K562 (cell line): ENCODE results near the gene TRMT2A. TPM values are rescaled to one million over a fixed set of nuclear protein-coding genes. Genes with fewer than 3 reads are reported as not detected.
A peak's percentile ranks its signal among the peaks of the same experiment; 100 is the strongest.

Experiments used
- ASH1L ChIP-seq: fragments of 450-650 bp; IDR thresholded peaks from 2 replicates; pipeline ENCODE4 v1.6.1; 2018; ENCODE audit warnings: borderline replicate concordance, mild to moderate bottlenecking, low read depth; ENCODE audit not compliant: partially characterized antibody
- C11orf30 ChIP-seq: fragments of 450-650 bp; IDR thresholded peaks from 2 replicates; pipeline ENCODE4 v1.6.1; 2016; ENCODE audit warnings: low read depth, mild to moderate bottlenecking
- CREM ChIP-seq: IDR thresholded peaks from 2 replicates; pipeline ENCODE4 v1.6.1; 2014; ENCODE audit warnings: antibody characterized with exemption, low read depth
- ETV6 ChIP-seq, 3 experiments: fragments of 150-350 bp in 1 of 3; sonication (generic) in 1 of 3; formaldehyde crosslinking in 1 of 3; IDR thresholded peaks; 2 replicates each; pipeline versions ENCODE4 v1.6.1 to v1.8.0; 2014 to 2022; ENCODE audit warnings: borderline replicate concordance in 2 of 3, low read depth in 2 of 3, antibody characterized with exemption in 1 of 3, low read length in 1 of 3, mild to moderate bottlenecking in 1 of 3, missing genetic modification reagents in 1 of 3
- HDAC6 ChIP-seq: IDR thresholded peaks from 2 replicates; pipeline ENCODE4 v1.6.1; 2012; ENCODE audit warnings: low read depth, mild to moderate bottlenecking, control low read depth, inconsistent platforms, low read length, moderate library complexity
- LCOR ChIP-seq: sonication (generic); formaldehyde crosslinking; IDR thresholded peaks from 2 replicates; pipeline ENCODE4 v1.8.0; 2022; ENCODE audit warnings: mild to moderate bottlenecking, missing genetic modification reagents
- MYBL2 ChIP-seq, 2 experiments: fragments of 450-650 bp in 1 of 2; sonication (generic) in 1 of 2; formaldehyde crosslinking in 1 of 2; IDR thresholded peaks; 2 replicates each; pipeline versions ENCODE4 v1.6.1 to v1.8.1; 2017 to 2022; ENCODE audit warnings: borderline replicate concordance in 1 of 2, inconsistent platforms in 1 of 2, low read depth in 1 of 2, mild to moderate bottlenecking in 1 of 2, missing genetic modification reagents in 1 of 2, moderate library complexity in 1 of 2
- NCOA4 ChIP-seq: fragments of 450-650 bp; IDR thresholded peaks from 2 replicates; pipeline ENCODE4 v1.6.1; 2018; ENCODE audit warnings: mild to moderate bottlenecking; ENCODE audit not compliant: partially characterized antibody
- NFATC3 ChIP-seq: fragments of 450-650 bp; IDR thresholded peaks from 2 replicates; pipeline ENCODE4 v1.6.1; 2017; ENCODE audit warnings: mild to moderate bottlenecking
- PHF21A ChIP-seq: fragments of 450-650 bp; IDR thresholded peaks from 2 replicates; pipeline ENCODE4 v1.6.1; 2017; ENCODE audit warnings: low read depth, borderline replicate concordance
- SMAD3 ChIP-seq: fragments of 450-650 bp; formaldehyde crosslinking; conservative IDR thresholded peaks from 2 replicates; pipeline ENCODE4 v1.4.0; 2020; ENCODE audit warnings: mild to moderate bottlenecking
- SRF ChIP-seq, 2 experiments: fragments of 250-450, 450-650 bp in 1 of 2; sonication (Bioruptor Pico) in 1 of 2; sonication (generic) in 1 of 2; formaldehyde crosslinking; IDR thresholded peaks; 2 replicates each; pipeline versions ENCODE4 v1.5.0 to v1.5.1; 2020 to 2022; ENCODE audit warnings: mild to moderate bottlenecking in 1 of 2, missing genetic modification reagents in 1 of 2
- ZBTB2 ChIP-seq: fragments of 450-650 bp; IDR thresholded peaks from 2 replicates; pipeline ENCODE4 v1.6.1; 2016; ENCODE audit warnings: antibody characterized with exemption
- ZBTB43 ChIP-seq: sonication (generic); formaldehyde crosslinking; IDR thresholded peaks from 2 replicates; pipeline ENCODE4 v1.8.0; 2023; ENCODE audit warnings: mild to moderate bottlenecking, missing genetic modification reagents
- ZFP36 ChIP-seq: fragments of 150-350 bp; IDR thresholded peaks from 2 replicates; pipeline ENCODE4 v1.6.1; 2018; ENCODE audit warnings: low read length, low read depth; ENCODE audit not compliant: partially characterized antibody
- ZNF197 ChIP-seq: fragments of 200-800 bp; sonication (Bioruptor generic); IDR thresholded peaks from 2 replicates; pipeline ENCODE4 v1.6.1; 2016; ENCODE audit warnings: low read depth, missing genetic modification characterization, missing compliant biosample characterization
- ZNF239 ChIP-seq: fragments of 250-450 bp; sonication (Bioruptor Pico); IDR thresholded peaks from 2 replicates; pipeline ENCODE4 v1.4.0; 2020; ENCODE audit warnings: mild to moderate bottlenecking
- ZNF699 ChIP-seq: fragments of 250-450 bp; sonication (Bioruptor Pico); IDR thresholded peaks from 2 replicates; pipeline ENCODE4 v1.8.0; 2021; ENCODE audit warnings: mild to moderate bottlenecking, moderate library complexity; ENCODE audit not compliant: insufficient replicate concordance
- ZNF717 ChIP-seq: fragments of 250-450 bp; sonication (Bioruptor Pico); IDR thresholded peaks from 2 replicates; pipeline ENCODE4 v1.5.0; 2021
- polyA plus RNA-seq, 8 experiments: library from polyadenylated mRNA; depleted of rRNA in 4 of 8; stranded (reverse) in 5 of 8; unstranded in 3 of 8; fragments of >200 nt; fragmentation: Nextera tagmentation in 2 of 8; fragmentation: Illumina TruSeq in 1 of 8; extraction: Ambion mirVana in 2 of 8; extraction: Trizol in 1 of 8; gene quantifications; 2 replicates each; pipeline versions ENCODE4 v1.2.1 to v1.2.3, GENCODE V29; 2011 to 2014; ENCODE audit warnings: inconsistent platforms in 1 of 8, missing spikeins in 1 of 8
- total RNA-seq, 7 experiments: library from RNA; depleted of rRNA in 6 of 7; stranded (reverse); fragments of >200 nt in 6 of 7; fragmentation: Illumina TruSeq in 2 of 7; extraction: Trizol in 2 of 7; gene quantifications; 2 replicates each; pipeline versions ENCODE4 v1.2.1 to v1.2.3, GENCODE V29; 2011 to 2021; ENCODE audit warnings: low replicate concordance in 1 of 7
- TF ChIP-seq, protein P1 (sequence below): sonication (generic); formaldehyde crosslinking; IDR thresholded peaks from 2 replicates; pipeline ENCODE4 v1.4.0; 2020; ENCODE audit warnings: mild to moderate bottlenecking, missing genetic modification reagents
- TF ChIP-seq, protein P2 (sequence below): fragments of 250-450 bp; sonication (Bioruptor Pico); IDR thresholded peaks from 2 replicates; pipeline ENCODE4 v1.8.0; 2022; ENCODE audit warnings: inconsistent platforms, mild to moderate bottlenecking, moderate library complexity, borderline replicate concordance

TRMT2A gene
- total and polyA plus RNA-seq, 9 of the 15 experiments (the other 6 are each of a cell fraction or from before 2014, with no cell fraction given), result 1.6 to 265 (median 140) TPM

DNA sequence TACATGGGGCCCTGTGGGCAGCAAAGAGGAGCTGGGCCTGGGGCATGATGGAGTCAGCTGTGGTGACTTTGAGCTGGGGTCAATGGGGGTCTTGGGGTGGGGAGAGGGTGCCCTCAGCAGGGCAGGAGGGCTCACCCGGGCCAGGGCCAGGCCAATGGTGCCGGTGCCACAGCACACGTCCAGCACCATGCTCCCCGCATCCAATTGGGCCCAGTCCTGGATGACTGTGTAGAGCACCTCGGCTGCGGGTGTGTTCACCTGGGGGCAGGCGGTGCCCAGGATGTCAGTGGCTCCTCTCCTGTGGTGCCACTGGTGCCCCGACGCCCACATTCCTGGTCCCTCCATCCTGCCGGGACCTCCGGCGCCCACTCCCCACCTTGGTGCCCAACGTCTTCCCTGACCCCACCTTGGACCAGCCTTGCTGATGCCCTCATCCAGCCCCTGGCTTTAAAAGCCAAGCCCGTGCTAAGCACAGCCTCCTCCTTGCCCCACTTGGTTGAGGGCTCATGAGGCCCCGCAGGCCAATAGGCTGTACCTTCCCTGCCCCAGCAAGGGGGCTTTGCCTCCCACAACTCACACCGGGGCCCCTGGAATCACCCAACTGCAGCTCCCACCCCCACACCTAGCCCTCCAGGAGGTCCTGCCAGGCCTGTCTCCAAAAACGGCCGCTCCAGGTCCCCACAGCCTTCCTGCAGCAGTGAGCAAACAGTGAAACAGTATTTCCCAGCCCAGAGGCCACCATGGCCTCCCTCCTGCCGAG, 3.3 kb downstream of the TRMT2A start (continued):
- TF ChIP-seq ZNF717 (CRISPR knock-in tag) (no peak), C11orf30 (no peak), HDAC6 (peak; percentile 51; the same call in 1 of the 2 replicates), ZNF197 (CRISPR knock-in tag) (no peak), NFATC3 (no peak), MYBL2 (IDR thresholded peaks at IDR 0.05; ENCODE audit: low read depth) (no peak), MYBL2 (CRISPR knock-in tag; IDR thresholded peaks at IDR 0.05; ENCODE audit: borderline replicate concordance) (no peak), CREM (no peak), SMAD3 (no peak), SRF (CRISPR knock-in tag; IDR thresholded peaks at IDR 0.05) (no peak), ZFP36 (no peak), LCOR (no peak), PHF21A (no peak), NCOA4 (no peak), ZBTB43 (CRISPR knock-in tag) (no peak), ZBTB2 (no peak), ZNF239 (no peak), ASH1L (no peak), ZNF699 (CRISPR knock-in tag) (no peak), ETV6 (IDR thresholded peaks at IDR 0.05; ENCODE audit: borderline replicate concordance in 1 of 2, low read depth in 2 of 2, low read length in 1 of 2) (no peak), ETV6 (CRISPR knock-in tag; IDR thresholded peaks at IDR 0.05; ENCODE audit: borderline replicate concordance) (no peak)
- TF ChIP-seq, protein P1, sequence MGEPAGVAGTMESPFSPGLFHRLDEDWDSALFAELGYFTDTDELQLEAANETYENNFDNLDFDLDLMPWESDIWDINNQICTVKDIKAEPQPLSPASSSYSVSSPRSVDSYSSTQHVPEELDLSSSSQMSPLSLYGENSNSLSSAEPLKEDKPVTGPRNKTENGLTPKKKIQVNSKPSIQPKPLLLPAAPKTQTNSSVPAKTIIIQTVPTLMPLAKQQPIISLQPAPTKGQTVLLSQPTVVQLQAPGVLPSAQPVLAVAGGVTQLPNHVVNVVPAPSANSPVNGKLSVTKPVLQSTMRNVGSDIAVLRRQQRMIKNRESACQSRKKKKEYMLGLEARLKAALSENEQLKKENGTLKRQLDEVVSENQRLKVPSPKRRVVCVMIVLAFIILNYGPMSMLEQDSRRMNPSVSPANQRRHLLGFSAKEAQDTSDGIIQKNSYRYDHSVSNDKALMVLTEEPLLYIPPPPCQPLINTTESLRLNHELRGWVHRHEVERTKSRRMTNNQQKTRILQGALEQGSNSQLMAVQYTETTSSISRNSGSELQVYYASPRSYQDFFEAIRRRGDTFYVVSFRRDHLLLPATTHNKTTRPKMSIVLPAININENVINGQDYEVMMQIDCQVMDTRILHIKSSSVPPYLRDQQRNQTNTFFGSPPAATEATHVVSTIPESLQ (CRISPR knock-in tag), result no peak
- TF ChIP-seq, protein P2, sequence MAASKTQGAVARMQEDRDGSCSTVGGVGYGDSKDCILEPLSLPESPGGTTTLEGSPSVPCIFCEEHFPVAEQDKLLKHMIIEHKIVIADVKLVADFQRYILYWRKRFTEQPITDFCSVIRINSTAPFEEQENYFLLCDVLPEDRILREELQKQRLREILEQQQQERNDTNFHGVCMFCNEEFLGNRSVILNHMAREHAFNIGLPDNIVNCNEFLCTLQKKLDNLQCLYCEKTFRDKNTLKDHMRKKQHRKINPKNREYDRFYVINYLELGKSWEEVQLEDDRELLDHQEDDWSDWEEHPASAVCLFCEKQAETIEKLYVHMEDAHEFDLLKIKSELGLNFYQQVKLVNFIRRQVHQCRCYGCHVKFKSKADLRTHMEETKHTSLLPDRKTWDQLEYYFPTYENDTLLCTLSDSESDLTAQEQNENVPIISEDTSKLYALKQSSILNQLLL, result no peak
